ENCODE results near the gene HOXC6. TPM values are rescaled to one million over a fixed set of nuclear protein-coding genes. Genes with fewer than 3 reads are reported as not detected.

Gene HOXC6
- total RNA-seq, 4 donors from 2014 or later, result 0.21 to 1.1 (median 0.30) TPM; not detected in 1

DNA sequence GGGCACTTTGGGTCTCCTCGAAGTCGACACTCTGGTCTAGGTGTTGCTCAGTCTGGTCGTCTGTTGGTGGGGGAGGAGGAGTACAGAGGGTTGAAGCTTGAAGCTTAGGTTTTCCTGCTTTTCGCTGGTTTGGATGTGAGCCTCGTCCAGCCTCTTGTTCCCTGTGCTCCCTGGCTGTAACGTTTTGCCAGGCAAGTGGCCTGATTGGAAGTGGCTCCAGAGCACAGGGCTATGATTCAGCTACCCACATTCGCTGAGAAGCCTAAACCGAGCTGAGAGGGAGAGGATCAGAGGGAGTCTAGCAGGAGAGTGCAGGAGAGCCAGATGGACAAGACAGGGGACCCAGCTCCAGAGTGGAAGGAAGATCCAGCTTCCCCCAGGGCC is 37.2 kb upstream of the HOXC6 start:
- no peak for TF ChIP-seq POLR2A (IDR thresholded peaks at IDR 0.05)
- TF ChIP-seq, protein P1, sequence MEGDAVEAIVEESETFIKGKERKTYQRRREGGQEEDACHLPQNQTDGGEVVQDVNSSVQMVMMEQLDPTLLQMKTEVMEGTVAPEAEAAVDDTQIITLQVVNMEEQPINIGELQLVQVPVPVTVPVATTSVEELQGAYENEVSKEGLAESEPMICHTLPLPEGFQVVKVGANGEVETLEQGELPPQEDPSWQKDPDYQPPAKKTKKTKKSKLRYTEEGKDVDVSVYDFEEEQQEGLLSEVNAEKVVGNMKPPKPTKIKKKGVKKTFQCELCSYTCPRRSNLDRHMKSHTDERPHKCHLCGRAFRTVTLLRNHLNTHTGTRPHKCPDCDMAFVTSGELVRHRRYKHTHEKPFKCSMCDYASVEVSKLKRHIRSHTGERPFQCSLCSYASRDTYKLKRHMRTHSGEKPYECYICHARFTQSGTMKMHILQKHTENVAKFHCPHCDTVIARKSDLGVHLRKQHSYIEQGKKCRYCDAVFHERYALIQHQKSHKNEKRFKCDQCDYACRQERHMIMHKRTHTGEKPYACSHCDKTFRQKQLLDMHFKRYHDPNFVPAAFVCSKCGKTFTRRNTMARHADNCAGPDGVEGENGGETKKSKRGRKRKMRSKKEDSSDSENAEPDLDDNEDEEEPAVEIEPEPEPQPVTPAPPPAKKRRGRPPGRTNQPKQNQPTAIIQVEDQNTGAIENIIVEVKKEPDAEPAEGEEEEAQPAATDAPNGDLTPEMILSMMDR (IDR thresholded peaks at IDR 0.05), result no peak
- no peak for DNase-seq
- intact Hi-C loops (cut with DNase I), result no loop called here
- Histone ChIP-seq H3K4me1 (peaks cover 22 to 44% (median 24%) of the 10 kb centered on the region in 3 donors), H3K27me3 (peaks cover 43 to 100% (median 91%) of the 10 kb centered on the region in 4 donors), H3K9me3 (no peaks in the 10 kb centered on the region), H3K4me3 (no peak overlapping the region), H3K27ac (no peak overlapping the region), H3K36me3 (no peaks in the 10 kb centered on the region)
- WGBS, 2 donors, result 3 to 20% methylated on average over 1 to 7 of the region's 8 CpGs

DNA sequence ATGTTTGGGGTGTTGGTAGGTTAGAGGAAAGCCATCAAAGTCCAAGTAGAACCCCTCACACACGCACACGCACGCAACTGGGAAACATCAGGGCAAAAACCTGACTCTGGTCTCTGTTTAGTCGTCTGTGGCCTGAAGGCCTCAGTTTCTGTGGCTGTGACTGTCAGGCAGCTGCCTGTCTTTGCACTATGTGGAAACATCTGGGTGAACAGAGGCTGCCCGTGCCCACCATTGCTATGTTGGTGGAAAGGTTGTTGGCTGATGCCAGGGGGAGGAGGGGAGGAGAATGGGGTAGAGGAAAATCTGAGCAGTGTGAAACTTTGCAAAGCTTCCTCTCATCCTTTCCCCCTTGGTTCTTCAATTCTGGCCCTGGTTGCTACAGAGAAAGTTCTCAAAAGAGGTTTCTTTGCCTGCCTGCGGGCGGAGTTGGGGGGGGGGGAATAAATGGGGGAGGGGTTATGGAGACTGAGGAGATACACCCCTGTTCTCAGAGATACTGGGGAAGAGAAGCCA is 35.8 kb upstream of the HOXC6 start:
- no peaks in the 10 kb centered on the region for H3K36me3 ChIP-seq
- intact Hi-C loops (cut with DNase I), result no loop called here
- no peak overlapping the region for H3K27ac ChIP-seq
- DNase-seq, result no peak
- no peak overlapping the region for H3K4me3 ChIP-seq
- peaks cover 19 to 50% (median 27%) of the 10 kb centered on the region in 3 donors for H3K4me1 ChIP-seq
- H3K27me3 ChIP-seq, result peaks cover 32 to 100% (median 88%) of the 10 kb centered on the region in 4 donors
- H3K9me3 ChIP-seq, result no peaks in the 10 kb centered on the region
- TF ChIP-seq POLR2A (IDR thresholded peaks at IDR 0.05), result no peak
- TF ChIP-seq, protein P1 (IDR thresholded peaks at IDR 0.05), result no peak
- 30 to 44% methylated on average over 4 to 7 of the region's 7 CpGs for WGBS, 2 donors

DNA sequence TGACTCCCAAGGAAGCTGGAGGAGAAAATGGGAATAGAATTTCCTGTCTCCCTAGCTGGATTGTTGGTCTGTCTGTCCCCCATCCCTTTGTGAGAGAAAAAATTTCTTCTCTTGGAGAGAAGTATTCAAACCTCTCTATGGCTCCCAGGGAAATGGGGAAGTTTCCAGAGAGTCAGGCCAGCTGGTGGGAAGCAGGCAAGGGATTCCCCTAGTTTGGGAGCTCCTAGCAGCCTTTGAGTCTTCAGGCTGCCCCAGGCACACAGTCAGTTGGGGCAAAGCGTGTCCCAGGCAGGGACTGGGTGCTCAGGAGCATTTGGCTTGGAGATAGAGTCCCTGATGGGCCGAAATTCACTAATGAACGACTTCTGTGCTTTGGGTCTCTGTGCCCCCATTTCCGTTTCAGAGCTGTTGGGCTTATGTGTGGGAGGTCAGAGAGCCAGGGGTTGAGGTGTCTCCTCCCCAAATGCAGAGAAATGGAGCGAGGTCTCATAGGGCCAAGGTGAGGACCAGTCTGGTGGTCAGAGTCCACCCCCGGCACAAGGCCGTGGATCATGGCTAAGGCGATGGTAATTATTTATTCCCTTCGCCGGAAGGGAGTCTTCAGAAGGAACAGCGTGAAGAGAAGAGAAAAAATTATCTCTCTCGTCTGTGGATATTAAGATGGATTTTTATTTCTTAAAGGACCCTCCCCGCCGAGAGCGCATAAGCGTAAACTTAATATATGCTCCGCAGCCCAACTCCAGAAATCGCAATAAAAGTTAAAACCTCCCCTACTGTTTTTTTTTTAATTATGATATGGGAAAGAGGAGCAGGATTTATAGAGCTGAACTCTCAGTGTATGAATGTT is 34.9 kb upstream of the HOXC6 start:
- H3K27ac ChIP-seq, result no peak overlapping the region
- 40 to 47% methylated on average over 16 to 18 of the region's 18 CpGs for WGBS, 2 donors

DNA sequence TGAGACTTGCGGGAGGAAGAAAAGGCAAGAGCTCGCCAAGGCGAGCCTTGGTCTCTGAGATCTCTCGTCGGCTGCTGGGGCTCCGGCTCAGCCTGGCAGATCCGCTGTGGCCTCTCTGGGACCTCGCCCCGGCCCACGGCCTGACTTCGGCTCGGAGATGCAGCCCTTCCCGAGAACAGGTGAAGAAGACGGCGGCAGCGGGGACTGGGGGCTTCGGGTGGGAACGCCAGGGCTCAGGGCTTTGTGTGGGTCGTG is 34.3 kb upstream of the HOXC6 start:
- no peaks in the 10 kb centered on the region for H3K9me3 ChIP-seq
- DNase-seq, result no peak
- intact Hi-C loops (cut with DNase I), result no loop called here
- WGBS, 2 donors, result 26 to 35% methylated on average over 7 to 8 of the region's 19 CpGs
- H3K36me3 ChIP-seq, result no peaks in the 10 kb centered on the region
- TF ChIP-seq, protein P1 (IDR thresholded peaks at IDR 0.05), result no peak
- no peak for TF ChIP-seq POLR2A (IDR thresholded peaks at IDR 0.05)
- peaks cover 22 to 100% (median 87%) of the 10 kb centered on the region in 4 donors for H3K27me3 ChIP-seq
- no peak overlapping the region for H3K4me3 ChIP-seq
- no peak overlapping the region for H3K27ac ChIP-seq
- peaks cover 19 to 49% (median 29%) of the 10 kb centered on the region in 3 donors for H3K4me1 ChIP-seq

More for the DNA sequence above, 34.9 kb upstream of the HOXC6 start:
- H3K27me3 ChIP-seq, result peaks cover 28 to 100% (median 87%) of the 10 kb centered on the region in 4 donors
- H3K4me1 ChIP-seq, result peaks cover 19 to 51% (median 29%) of the 10 kb centered on the region in 3 donors
- no peaks in the 10 kb centered on the region for H3K36me3 ChIP-seq
- no peak overlapping the region for H3K4me3 ChIP-seq
- TF ChIP-seq POLR2A (IDR thresholded peaks at IDR 0.05), result no peak
- H3K9me3 ChIP-seq, result no peaks in the 10 kb centered on the region
- DNase-seq, result no peak
- intact Hi-C loops (cut with DNase I), result no loop called here

DNA sequence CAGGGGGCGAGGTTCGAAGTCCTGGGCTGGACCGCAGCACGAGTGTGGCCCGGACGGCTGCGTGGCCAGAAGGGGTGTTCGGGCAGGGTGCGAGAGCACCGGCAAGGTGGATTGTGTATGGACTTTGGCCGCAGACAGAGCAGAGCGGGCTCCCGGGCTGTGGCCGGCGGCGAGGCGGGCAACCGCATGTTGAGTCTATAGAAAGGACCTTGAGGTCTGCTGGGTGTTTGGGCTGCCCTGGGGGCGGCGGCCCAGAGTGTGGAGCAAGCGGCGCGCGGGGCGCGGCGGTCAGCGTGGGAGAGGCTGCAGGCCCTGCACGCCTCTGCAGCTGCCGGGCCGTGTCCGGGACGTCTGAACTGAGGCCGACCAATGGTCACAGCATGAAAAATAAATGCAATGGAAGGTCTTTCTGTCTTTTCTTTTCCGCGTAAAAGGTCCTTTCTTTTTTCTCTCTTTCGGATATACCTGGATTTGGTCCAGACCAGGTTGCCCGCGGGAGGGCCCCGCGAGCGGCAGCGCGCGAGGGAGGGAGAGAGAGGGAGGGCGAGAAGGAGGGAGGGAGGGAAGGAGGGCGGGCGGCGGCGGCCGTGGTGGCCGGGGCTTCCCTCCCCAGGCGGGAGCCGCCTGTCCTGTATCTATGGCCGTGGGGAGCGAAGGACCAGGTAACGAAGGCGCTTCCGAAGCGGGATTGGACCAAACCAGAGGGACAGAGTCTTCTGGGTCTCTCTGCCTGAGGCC is 33.8 kb upstream of the HOXC6 start:
- H3K9me3 ChIP-seq, result no peaks in the 10 kb centered on the region
- H3K4me1 ChIP-seq, result peaks cover 20 to 48% (median 29%) of the 10 kb centered on the region in 3 donors
- intact Hi-C loops (cut with DNase I), result no loop called here
- DNase-seq, result no peak
- peaks cover 21 to 100% (median 89%) of the 10 kb centered on the region in 4 donors for H3K27me3 ChIP-seq
- no peaks in the 10 kb centered on the region for H3K36me3 ChIP-seq
- 6 to 9% methylated on average over 7 to 36 of the region's 60 CpGs for WGBS, 2 donors
- H3K4me3 ChIP-seq, result peak overlapping the region in 3 of 4 donors; percentile 5 to 69 (median 51)
- no peak overlapping the region for H3K27ac ChIP-seq
- TF ChIP-seq POLR2A (IDR thresholded peaks at IDR 0.05), result no peak
- TF ChIP-seq, protein P1 (IDR thresholded peaks at IDR 0.05), result no peak

Data from esophagus squamous epithelium (tissue), 5 donors.